ENCODE measurements around the gene VMP1. TPM values are rescaled to one million over a fixed set of nuclear protein-coding genes. Genes with fewer than 3 reads are reported as not detected.
"Not testable (repeated sequence)": the region's sequence is repeated elsewhere in the genome, so short reads cannot be mapped to it uniquely, and the experiment has no call there.

The VMP1 gene
- total and polyA plus RNA-seq, 2 experiments from 2014 or later: 134 to 216 TPM

DNA sequence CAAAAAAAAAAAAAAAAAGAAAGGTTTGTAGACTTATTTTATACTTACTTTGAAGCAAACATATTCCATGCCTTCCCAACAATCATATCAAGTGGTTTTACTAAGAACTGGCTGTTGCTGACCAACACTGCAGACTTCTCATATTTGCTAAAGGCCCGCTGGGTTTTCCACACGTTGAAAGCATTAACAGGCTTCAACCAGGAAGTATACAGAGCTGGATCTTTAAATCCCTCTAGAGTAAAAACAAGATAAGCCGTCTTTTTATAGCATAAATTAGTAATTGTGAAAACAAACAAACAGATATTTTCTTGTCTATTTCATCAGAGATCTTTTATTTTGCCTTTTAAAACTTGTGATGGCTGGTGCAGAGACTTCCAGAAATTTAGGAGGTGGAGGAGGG is 156.2 kb downstream of the VMP1 start:
- H3K4me1 ChIP-seq (ENCODE audit: insufficient read depth): peaks cover 7% of the 10 kb centered on the region
- in situ Hi-C loops (cut with MboI): no loop called here
- DNase-seq: no peak

DNA sequence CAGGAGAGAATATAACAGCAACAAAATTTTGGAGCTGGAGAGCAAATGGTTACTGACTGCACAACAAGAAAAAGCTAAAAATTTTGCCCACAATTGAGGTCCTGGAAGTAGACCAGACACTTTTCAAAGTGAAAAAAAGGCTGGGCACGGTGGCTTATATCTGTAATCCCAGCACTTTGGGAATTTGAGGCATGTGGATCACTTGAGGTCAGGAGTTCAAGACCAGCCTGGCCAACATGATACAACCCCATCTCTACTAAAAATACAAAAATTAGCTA is 162.4 kb downstream of the VMP1 start:
- no peak overlapping the region for H3K9ac ChIP-seq
- in situ Hi-C loops (cut with MboI): no loop called here
- H3K27ac ChIP-seq: no peak overlapping the region
- no peak overlapping the region for H2AFZ ChIP-seq
- H3F3A ChIP-seq (ENCODE audit: insufficient read depth): no peaks in the 10 kb centered on the region
- H3K4me3 ChIP-seq: no peak overlapping the region
- H3K9me3 ChIP-seq (ENCODE audit: low read depth): no peaks in the 10 kb centered on the region
- H3K27me3 ChIP-seq (replicated peaks; ENCODE audit: insufficient read depth): no peaks in the 10 kb centered on the region
- H3K4me1 ChIP-seq (ENCODE audit: insufficient read depth): no peaks in the 10 kb centered on the region
- TF ChIP-seq EZH2phosphoT487 (IDR thresholded peaks at IDR 0.05; ENCODE audit: insufficient read depth, low read depth): no peak
- TF ChIP-seq EZH2 (IDR thresholded peaks at IDR 0.05; ENCODE audit: insufficient read depth, poor library complexity, severe bottlenecking): no peak
- no peaks in the 10 kb centered on the region for H3K79me2 ChIP-seq (ENCODE audit: insufficient read depth)
- H3K4me2 ChIP-seq (ENCODE audit: unreplicated experiment): no peak overlapping the region
- H3K9me2 ChIP-seq (ENCODE audit: insufficient read depth): no peaks in the 10 kb centered on the region
- 11 to 19% methylated on average over 1 of the region's 1 CpG for WGBS, 2 experiments (ENCODE audit: low coverage in 1 of 2, low lambda C conversion rate in 2 of 2, missing lambda C conversion rate in 2 of 2)
- H3K36me3 ChIP-seq (ENCODE audit: low read depth): no peaks in the 10 kb centered on the region
- no peak for DNase-seq
- no peaks in the 10 kb centered on the region for H4K20me1 ChIP-seq (ENCODE audit: insufficient read depth)

More for the DNA sequence above, 156.2 kb downstream of the VMP1 start:
- TF ChIP-seq EZH2phosphoT487 (IDR thresholded peaks at IDR 0.05; ENCODE audit: insufficient read depth, low read depth): no peak
- no peak for TF ChIP-seq EZH2 (IDR thresholded peaks at IDR 0.05; ENCODE audit: insufficient read depth, poor library complexity, severe bottlenecking)
- H2AFZ ChIP-seq: no peak overlapping the region
- H3K27ac ChIP-seq: no peak overlapping the region
- H3K4me2 ChIP-seq (ENCODE audit: unreplicated experiment): no peak overlapping the region
- no peak overlapping the region for H3K4me3 ChIP-seq
- H3K9me3 ChIP-seq (ENCODE audit: low read depth): no peaks in the 10 kb centered on the region
- no peaks in the 10 kb centered on the region for H3K27me3 ChIP-seq (replicated peaks; ENCODE audit: insufficient read depth)
- no peak overlapping the region for H3K9ac ChIP-seq
- 77 to 83% methylated on average over 3 of the region's 3 CpGs for WGBS, 2 experiments (ENCODE audit: low coverage in 1 of 2, low lambda C conversion rate in 2 of 2, missing lambda C conversion rate in 2 of 2)
- H3K79me2 ChIP-seq (ENCODE audit: insufficient read depth): no peaks in the 10 kb centered on the region
- H3K9me2 ChIP-seq (ENCODE audit: insufficient read depth): no peaks in the 10 kb centered on the region
- H3F3A ChIP-seq (ENCODE audit: insufficient read depth): peaks cover 4% of the 10 kb centered on the region; the same call in 1 of the 2 replicates
- no peaks in the 10 kb centered on the region for H3K36me3 ChIP-seq (ENCODE audit: low read depth)
- H4K20me1 ChIP-seq (ENCODE audit: insufficient read depth): no peaks in the 10 kb centered on the region

DNA sequence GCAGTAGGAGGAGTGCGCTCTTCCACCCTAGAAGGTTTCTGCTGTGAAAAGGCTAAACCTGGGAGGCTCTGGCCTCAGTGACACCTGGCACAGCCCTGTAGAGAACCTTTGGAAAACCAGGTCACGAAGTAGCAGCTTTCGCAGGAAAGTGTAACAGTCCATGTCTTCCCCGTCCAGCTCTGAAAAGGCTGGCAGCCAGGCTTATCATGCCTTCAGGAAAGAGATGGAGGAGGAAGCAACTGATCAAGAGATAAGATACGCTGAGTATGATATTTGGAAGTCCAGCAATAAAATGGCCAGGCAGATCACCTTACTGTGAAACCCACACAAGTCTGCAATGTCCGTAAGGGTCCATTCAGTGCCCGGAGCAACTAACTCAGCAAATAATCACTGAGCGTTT is 163.0 kb downstream of the VMP1 start:
- no peak overlapping the region for H3K4me3 ChIP-seq
- no peak for DNase-seq
- H4K20me1 ChIP-seq (ENCODE audit: insufficient read depth): no peaks in the 10 kb centered on the region
- no peak overlapping the region for H2AFZ ChIP-seq
- H3K27ac ChIP-seq: no peak overlapping the region
- H3K4me2 ChIP-seq (ENCODE audit: unreplicated experiment): no peak overlapping the region
- 95 to 97% methylated on average over 8 of the region's 8 CpGs for WGBS, 2 experiments (ENCODE audit: low coverage in 1 of 2, low lambda C conversion rate in 2 of 2, missing lambda C conversion rate in 2 of 2)
- in situ Hi-C loops (cut with MboI): no loop called here
- no peaks in the 10 kb centered on the region for H3K36me3 ChIP-seq (ENCODE audit: low read depth)
- no peaks in the 10 kb centered on the region for H3F3A ChIP-seq (ENCODE audit: insufficient read depth)
- no peak for TF ChIP-seq EZH2 (IDR thresholded peaks at IDR 0.05; ENCODE audit: insufficient read depth, poor library complexity, severe bottlenecking)
- TF ChIP-seq EZH2phosphoT487 (IDR thresholded peaks at IDR 0.05; ENCODE audit: insufficient read depth, low read depth): no peak
- no peaks in the 10 kb centered on the region for H3K27me3 ChIP-seq (replicated peaks; ENCODE audit: insufficient read depth)
- H3K9me2 ChIP-seq (ENCODE audit: insufficient read depth): no peaks in the 10 kb centered on the region
- H3K9ac ChIP-seq: no peak overlapping the region
- H3K79me2 ChIP-seq (ENCODE audit: insufficient read depth): no peaks in the 10 kb centered on the region
- H3K4me1 ChIP-seq (ENCODE audit: insufficient read depth): no peaks in the 10 kb centered on the region
- no peaks in the 10 kb centered on the region for H3K9me3 ChIP-seq (ENCODE audit: low read depth)

DNA sequence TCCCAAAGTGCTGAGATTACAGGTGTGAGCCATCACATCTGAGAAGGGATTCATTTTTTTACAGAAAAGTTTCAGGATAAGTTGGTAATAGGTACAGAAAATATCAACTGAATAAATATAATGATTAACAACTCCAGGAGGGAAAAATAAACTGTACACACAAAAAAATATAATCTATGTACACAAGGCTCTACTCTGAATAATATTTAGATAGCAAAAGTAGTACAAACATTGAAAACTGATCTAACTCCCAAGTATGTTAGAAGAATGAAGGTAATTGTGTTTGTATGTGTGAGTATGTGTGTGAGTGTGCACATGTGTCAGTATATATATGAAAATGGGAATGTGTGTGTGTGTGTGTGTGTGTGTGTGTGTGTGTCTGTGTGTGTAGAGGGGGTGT is 164.9 kb downstream of the VMP1 start:
- no peaks in the 10 kb centered on the region; the same call in 1 of the 2 replicates for H3K36me3 ChIP-seq (ENCODE audit: low read depth)
- in situ Hi-C loops (cut with MboI): no loop called here
- TF ChIP-seq EZH2phosphoT487 (IDR thresholded peaks at IDR 0.05; ENCODE audit: insufficient read depth, low read depth) (no peak), EZH2 (IDR thresholded peaks at IDR 0.05; ENCODE audit: insufficient read depth, poor library complexity, severe bottlenecking) (no peak)
- no peaks in the 10 kb centered on the region for H4K20me1 ChIP-seq (ENCODE audit: insufficient read depth)
- H3K9ac ChIP-seq: no peak overlapping the region
- no peak overlapping the region for H3K4me3 ChIP-seq
- no peaks in the 10 kb centered on the region for H3K27me3 ChIP-seq (replicated peaks; ENCODE audit: insufficient read depth)
- H3K9me2 ChIP-seq (ENCODE audit: insufficient read depth): no peaks in the 10 kb centered on the region
- no peak for DNase-seq
- no peak overlapping the region for H3K27ac ChIP-seq
- no peaks in the 10 kb centered on the region for H3F3A ChIP-seq (ENCODE audit: insufficient read depth)
- no peaks in the 10 kb centered on the region for H3K4me1 ChIP-seq (ENCODE audit: insufficient read depth)
- H3K79me2 ChIP-seq (ENCODE audit: insufficient read depth): no peaks in the 10 kb centered on the region
- no peak overlapping the region for H3K4me2 ChIP-seq (ENCODE audit: unreplicated experiment)
- H2AFZ ChIP-seq: no peak overlapping the region
- H3K9me3 ChIP-seq (ENCODE audit: low read depth): no peaks in the 10 kb centered on the region

DNA sequence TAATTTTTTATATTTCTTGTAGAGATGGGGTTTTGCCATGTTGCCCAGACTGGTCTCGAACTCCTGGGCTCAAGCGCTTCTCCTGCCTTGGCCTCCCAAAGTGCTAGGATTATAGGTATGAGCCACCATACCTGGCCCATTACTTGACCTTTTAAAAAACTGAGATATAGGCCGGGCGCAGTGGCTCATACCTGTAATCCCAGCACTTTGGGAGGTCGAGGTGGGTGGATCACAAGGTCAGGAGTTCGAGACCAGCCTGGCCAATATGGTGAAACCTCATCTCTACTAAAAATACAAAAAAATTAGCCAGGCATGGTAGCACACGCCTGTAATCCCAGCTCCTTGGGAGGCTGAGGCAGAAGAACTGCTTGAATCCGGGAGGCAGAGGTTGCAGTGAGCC is 166.0 kb downstream of the VMP1 start:
- not testable (repeated sequence) for DNase-seq
- 93 to 95% methylated on average over 8 of the region's 8 CpGs for WGBS, 2 experiments (ENCODE audit: low coverage in 1 of 2, low lambda C conversion rate in 2 of 2, missing lambda C conversion rate in 2 of 2)

More for the DNA sequence above, 166.0 kb downstream of the VMP1 start:
- H3F3A ChIP-seq (ENCODE audit: insufficient read depth); H3K4me2 ChIP-seq (ENCODE audit: unreplicated experiment); in situ Hi-C loops (cut with MboI); H3K36me3 ChIP-seq (ENCODE audit: low read depth); H3K4me1 ChIP-seq (ENCODE audit: insufficient read depth); H3K9me3 ChIP-seq (ENCODE audit: low read depth); H3K9ac ChIP-seq; H3K4me3 ChIP-seq; H3K9me2 ChIP-seq (ENCODE audit: insufficient read depth); H3K79me2 ChIP-seq (ENCODE audit: insufficient read depth); H3K27ac ChIP-seq; H3K27me3 ChIP-seq (replicated peaks; ENCODE audit: insufficient read depth); H2AFZ ChIP-seq; H4K20me1 ChIP-seq (ENCODE audit: insufficient read depth): not testable (repeated sequence)
